IMR-90 (cell line): ENCODE results near the gene PLEKHG5. TPM values are rescaled to one million over a fixed set of nuclear protein-coding genes. Genes with fewer than 3 reads are reported as not detected.
A peak's percentile ranks its signal among the peaks of the same experiment; 100 is the strongest.
"Not testable (repeated sequence)": the region's sequence is repeated elsewhere in the genome, so short reads cannot be mapped to it uniquely, and the experiment has no call there.

Experiments used
- ATAC-seq: fragments of 200-7000 bp; cut with Tn5 transposase; 2 replicates; pipeline ENCODE4 v1.9.1; 2020; ENCODE audit warnings: low read depth, mild to moderate bottlenecking, moderate library complexity
- BruUV-seq: library from RNA; stranded (reverse); fragments of 400-500 nt; replicated peaks from 2 replicates; lab custom pipeline; 2021; lab: Mats Ljungman, UMichigan
- CTCF ChIA-PET: fragments of 300-600 bp; formaldehyde crosslinking; extraction: SDS; loops from one replicate; lab custom pipeline; 2021; ENCODE audit warnings: antibody characterized with exemption; lab: Yijun Ruan, JAX
- POLR2A ChIA-PET: fragments of 300-600 bp; sonication (Branson Sonifier 250); formaldehyde crosslinking; loops from one replicate; lab custom pipeline; 2022; ENCODE audit warnings: antibody characterized with exemption; ENCODE audit not compliant: unreplicated experiment; lab: Charles Lee
- DNase-seq: peaks from one replicate; pipeline ENCODE4 v3.0.0; 2013
- H2AFZ ChIP-seq: replicated peaks from 2 replicates; pipeline ENCODE3; 2013; ENCODE audit warnings: low read length, mild to moderate bottlenecking; ENCODE audit not compliant: poor library complexity
- H2AK5ac ChIP-seq: 2 replicates; pipeline ENCODE4 v1.6.1; 2013; ENCODE audit warnings: low read depth, low read length, inconsistent platforms
- H2AK9ac ChIP-seq: replicated peaks from 2 replicates; pipeline ENCODE3; 2013; ENCODE audit warnings: mild to moderate bottlenecking, low read depth, low read length, moderate library complexity; ENCODE audit not compliant: poor library complexity
- H2BK120ac ChIP-seq: 2 replicates; pipeline ENCODE4 v1.6.1; 2013; ENCODE audit warnings: low read depth, low read length, inconsistent platforms
- H2BK15ac ChIP-seq: 3 replicates; pipeline ENCODE4 v1.6.1; 2013; ENCODE audit warnings: low read depth, low read length, inconsistent platforms
- H2BK20ac ChIP-seq: 2 replicates; pipeline ENCODE4 v1.6.1; 2013; ENCODE audit warnings: low read depth, mild to moderate bottlenecking, inconsistent platforms, low read length, moderate library complexity
- H2BK5ac ChIP-seq: 2 replicates; pipeline ENCODE4 v1.6.1; 2013; ENCODE audit warnings: mild to moderate bottlenecking, low read depth, low read length, inconsistent platforms; ENCODE audit not compliant: poor library complexity, severe bottlenecking
- H3K14ac ChIP-seq: replicated peaks from 2 replicates; pipeline ENCODE4 v1.6.1; 2013; ENCODE audit warnings: low read depth, low read length, inconsistent platforms
- H3K18ac ChIP-seq: 2 replicates; pipeline ENCODE4 v1.6.1; 2013; ENCODE audit warnings: low read depth, low read length, control low read depth
- H3K23ac ChIP-seq: 2 replicates; pipeline ENCODE4 v1.6.1; 2013; ENCODE audit warnings: low read depth, low read length, inconsistent platforms
- H3K27ac ChIP-seq: 2 replicates; pipeline ENCODE4 v1.5.1; 2013; ENCODE audit warnings: mild to moderate bottlenecking, control low read depth, low read length; ENCODE audit not compliant: insufficient read depth
- H3K27me3 ChIP-seq: 2 replicates; pipeline ENCODE4 v1.6.1; 2013; ENCODE audit warnings: low read length; ENCODE audit not compliant: control insufficient read depth, insufficient read depth
- H3K36me3 ChIP-seq: 2 replicates; pipeline ENCODE4 v1.6.1; 2013; ENCODE audit warnings: low read length, mixed read lengths; ENCODE audit not compliant: control insufficient read depth, insufficient read depth
- H3K4ac ChIP-seq: 2 replicates; pipeline ENCODE4 v1.6.1; 2013; ENCODE audit warnings: low read depth, low read length, inconsistent platforms
- H3K4me1 ChIP-seq: 2 replicates; pipeline ENCODE4 v1.6.1; 2013; ENCODE audit warnings: low read length, mixed read lengths; ENCODE audit not compliant: control insufficient read depth, insufficient read depth
- H3K4me2 ChIP-seq: 2 replicates; pipeline ENCODE4 v1.6.1; 2013; ENCODE audit warnings: low read depth, mild to moderate bottlenecking, control low read depth, low read length, moderate library complexity
- H3K4me3 ChIP-seq: 2 replicates; pipeline ENCODE4 v1.5.1; 2013; ENCODE audit warnings: low read depth, mild to moderate bottlenecking, control low read depth, low read length, moderate library complexity; ENCODE audit not compliant: insufficient read depth
- H3K56ac ChIP-seq: 2 replicates; pipeline ENCODE4 v1.6.1; 2013; ENCODE audit warnings: low read length, inconsistent platforms; ENCODE audit not compliant: insufficient read depth; ENCODE audit errors: extremely low read depth
- H3K79me1 ChIP-seq, 2 experiments: 2 replicates each; pipeline ENCODE4 v1.6.1; 2013; ENCODE audit warnings: low read length in 2 of 2, inconsistent platforms in 1 of 2, low read depth in 1 of 2
- H3K9ac ChIP-seq: 2 replicates; pipeline ENCODE4 v1.6.1; 2013; ENCODE audit warnings: low read depth, low read length, control low read depth
- H3K9me1 ChIP-seq: 2 replicates; pipeline ENCODE4 v1.6.1; 2013; ENCODE audit warnings: low read length, inconsistent platforms; ENCODE audit not compliant: insufficient read depth
- H3K9me3 ChIP-seq: 2 replicates; pipeline ENCODE4 v1.6.1; 2013; ENCODE audit warnings: low read length; ENCODE audit not compliant: control insufficient read depth, insufficient read depth
- H4K20me1 ChIP-seq: 2 replicates; pipeline ENCODE4 v1.6.1; 2013; ENCODE audit warnings: low read length, inconsistent platforms; ENCODE audit not compliant: insufficient read depth
- H4K5ac ChIP-seq: 2 replicates; pipeline ENCODE4 v1.6.1; 2013; ENCODE audit warnings: mild to moderate bottlenecking, low read depth, low read length, control low read depth
- H4K8ac ChIP-seq, 2 experiments: 2 replicates each; pipeline ENCODE4 v1.6.1; 2013; ENCODE audit warnings: low read depth in 2 of 2, low read length in 2 of 2, control low read depth in 1 of 2, inconsistent platforms in 1 of 2
- H4K91ac ChIP-seq: 2 replicates; pipeline ENCODE4 v1.6.1; 2013; ENCODE audit warnings: low read depth, low read length, inconsistent platforms; ENCODE audit not compliant: insufficient read depth
- WGBS, 2 experiments: methylation state at CpG; one replicate each; pipeline versions ENCODE4 v1.1.5 to v1.1.7; 2013; ENCODE audit warnings: missing lambda C conversion rate in 2 of 2; ENCODE audit not compliant: insufficient read length in 1 of 2; ENCODE audit errors: extremely low coverage in 2 of 2; 5-methylcytosine and 5-hydroxymethylcytosine counted together
- dilution Hi-C: fragments of 300-500 bp; cut with HindIII; formaldehyde crosslinking; loops from one replicate; pipeline ENCODE4 v1.14.3; 2018; ENCODE audit warnings: low sequenced_read_pairs; ENCODE audit not compliant: unreplicated experiment
- in situ Hi-C: fragments of 300-500 bp; cut with MboI; formaldehyde crosslinking; loops from 3 replicates; pipeline ENCODE4 v1.14.3; 2019; ENCODE audit warnings: low sequenced_read_pairs, inconsistent platforms, mixed read lengths
- intact Hi-C: fragments of 100-400 bp; cut with micrococcal nuclease; formaldehyde crosslinking; loops from 2 replicates; pipeline ENCODE4 v1.10.0; 2022
- polyA plus RNA-seq, 3 experiments: library from polyadenylated mRNA; depleted of rRNA; stranded (reverse); fragments of >200 nt; gene quantifications; 2 replicates each; pipeline ENCODE4 v1.2.3, GENCODE V29; 2012; ENCODE audit warnings: low replicate concordance in 1 of 3
- total RNA-seq: library from RNA; depleted of rRNA; stranded (reverse); fragments of >200 nt; gene quantifications from 2 replicates; pipeline ENCODE4 v1.2.3, GENCODE V29; 2012

PLEKHG5 gene
- total and polyA plus RNA-seq, 2 of the 4 experiments (the other 2 are of a cell fraction) = 4.8 to 11.6 TPM

GRCh38 chr1:6431645-6432579 lies 59.6 kb downstream of the PLEKHG5 start:
- H3K36me3 ChIP-seq, H2BK120ac ChIP-seq, intact Hi-C loops, H3K18ac ChIP-seq, H3K4me2 ChIP-seq, H3K4me3 ChIP-seq, H2BK5ac ChIP-seq, H2BK15ac ChIP-seq, CTCF ChIA-PET, ATAC-seq, H3K79me1 ChIP-seq, H2AFZ ChIP-seq, H4K8ac ChIP-seq, H2AK9ac ChIP-seq, BruUV-seq, in situ Hi-C loops, H3K4ac ChIP-seq, H4K91ac ChIP-seq, H3K9ac ChIP-seq, H3K4me1 ChIP-seq, POLR2A ChIA-PET, DNase-seq, H4K5ac ChIP-seq, H2BK20ac ChIP-seq, H3K9me3 ChIP-seq, H3K14ac ChIP-seq, H3K56ac ChIP-seq, dilution Hi-C loops, H3K23ac ChIP-seq, H2AK5ac ChIP-seq, H3K9me1 ChIP-seq, H4K20me1 ChIP-seq, H3K27ac ChIP-seq: not testable (repeated sequence)
- 63% methylated on average over 2 of the region's 13 CpGs; no CpG with 5 or more reads in 1 of the 2 experiments for WGBS, 2 experiments
- peaks cover 60% of the 10 kb centered on the region for H3K27me3 ChIP-seq

GRCh38 chr1:6429660-6430411 lies 61.6 kb downstream of the PLEKHG5 start:
- H2AK9ac ChIP-seq, H4K20me1 ChIP-seq, H2BK15ac ChIP-seq, in situ Hi-C loops, H3K9ac ChIP-seq, intact Hi-C loops, H3K4ac ChIP-seq, H3K18ac ChIP-seq, H3K14ac ChIP-seq, H3K4me3 ChIP-seq, H3K27ac ChIP-seq, CTCF ChIA-PET, H2AK5ac ChIP-seq, H4K5ac ChIP-seq, H3K4me1 ChIP-seq, H2AFZ ChIP-seq, dilution Hi-C loops, H3K4me2 ChIP-seq, H3K36me3 ChIP-seq, H3K79me1 ChIP-seq, POLR2A ChIA-PET, H3K9me3 ChIP-seq, BruUV-seq, H2BK20ac ChIP-seq, H2BK5ac ChIP-seq, H3K9me1 ChIP-seq, H2BK120ac ChIP-seq, H4K91ac ChIP-seq, H4K8ac ChIP-seq, H3K23ac ChIP-seq, H3K56ac ChIP-seq: not testable (repeated sequence)
- ATAC-seq (peak; percentile 41), DNase-seq (peak; percentile 11)
- 29% methylated on average over 7 of the region's 19 CpGs; no CpG with 5 or more reads in 1 of the 2 experiments for WGBS, 2 experiments
- peaks cover 74% of the 10 kb centered on the region for H3K27me3 ChIP-seq
